ENCODE data around the gene OR2AK2.

GRCh38 chr1:247933989-247934388 is 31.0 kb upstream of the OR2AK2 start:
- TF ChIP-seq CTCF (conservative IDR thresholded peaks at IDR 0.05; ENCODE audit: low read depth in 2 of 2): no peak
- no peak for TF ChIP-seq POLR2AphosphoS5 (IDR thresholded peaks at IDR 0.05; ENCODE audit: low read depth)
- TF ChIP-seq EZH2 (IDR thresholded peaks at IDR 0.05; ENCODE audit: low read depth, unreplicated experiment): no peak
- no peak for TF ChIP-seq EZH2phosphoT487 (IDR thresholded peaks at IDR 0.05; ENCODE audit: unreplicated experiment)
- no peak for TF ChIP-seq REST (IDR thresholded peaks at IDR 0.05; ENCODE audit: unreplicated experiment)
- TF ChIP-seq CREB1 (CRISPR knock-in tag; IDR thresholded peaks at IDR 0.05; ENCODE audit: low read depth): no peak
- TF ChIP-seq JUNB (IDR thresholded peaks at IDR 0.05; ENCODE audit: unreplicated experiment): no peak
- TF ChIP-seq ZNF331 (CRISPR knock-in tag; IDR thresholded peaks at IDR 0.05; ENCODE audit: low read depth): no peak
- no peak for TF ChIP-seq ETS1 (IDR thresholded peaks at IDR 0.05)
